Ovary (tissue), 3 donors: ENCODE data around the gene PTGES3L.

Experiments
- CTCF ChIP-seq, 3 donors: fragments of 450-650 bp in 2 of 3; fragments of 200-600 bp in 1 of 3; IDR thresholded peaks; one replicate each; pipeline versions ENCODE4 v1.5.1 to v1.8.0; 2016 to 2022; ENCODE audit warnings: antibody characterized with exemption in 3 of 3, mild to moderate bottlenecking in 1 of 3
- EP300 ChIP-seq: sonication (generic); formaldehyde crosslinking; IDR thresholded peaks from one replicate; pipeline ENCODE4 v1.6.1; 2017; ENCODE audit warnings: antibody characterized with exemption
- donor health status: DM: no; HTN: no; CAD: no.

- no peak for TF ChIP-seq CTCF (IDR thresholded peaks at IDR 0.05)
- TF ChIP-seq EP300 = no peak
These were observed 60.9 kb downstream of the PTGES3L start for GRCh38 chr17:42918902-42919521.
